ENCODE results near the gene PLXND1.

DNA sequence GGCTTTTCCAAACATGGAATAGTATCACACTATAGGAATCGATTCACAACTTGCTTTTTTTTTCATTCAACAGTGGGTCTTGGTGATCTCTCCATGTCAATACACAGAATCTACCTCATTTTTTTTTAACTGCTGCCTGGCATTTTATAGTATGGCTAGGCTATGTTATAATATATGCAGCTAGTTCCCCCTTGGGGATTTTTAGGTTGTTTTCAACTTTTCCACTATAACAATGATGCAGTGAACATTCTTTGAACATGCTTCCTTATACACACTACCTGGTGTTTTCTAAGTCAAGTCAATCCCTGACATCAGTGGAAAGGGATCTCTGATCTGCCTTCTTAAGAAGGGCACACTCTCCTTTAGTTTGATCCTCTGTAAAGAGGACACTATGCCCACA, 46.5 kb upstream of the PLXND1 start:
- TF ChIP-seq, protein P1, sequence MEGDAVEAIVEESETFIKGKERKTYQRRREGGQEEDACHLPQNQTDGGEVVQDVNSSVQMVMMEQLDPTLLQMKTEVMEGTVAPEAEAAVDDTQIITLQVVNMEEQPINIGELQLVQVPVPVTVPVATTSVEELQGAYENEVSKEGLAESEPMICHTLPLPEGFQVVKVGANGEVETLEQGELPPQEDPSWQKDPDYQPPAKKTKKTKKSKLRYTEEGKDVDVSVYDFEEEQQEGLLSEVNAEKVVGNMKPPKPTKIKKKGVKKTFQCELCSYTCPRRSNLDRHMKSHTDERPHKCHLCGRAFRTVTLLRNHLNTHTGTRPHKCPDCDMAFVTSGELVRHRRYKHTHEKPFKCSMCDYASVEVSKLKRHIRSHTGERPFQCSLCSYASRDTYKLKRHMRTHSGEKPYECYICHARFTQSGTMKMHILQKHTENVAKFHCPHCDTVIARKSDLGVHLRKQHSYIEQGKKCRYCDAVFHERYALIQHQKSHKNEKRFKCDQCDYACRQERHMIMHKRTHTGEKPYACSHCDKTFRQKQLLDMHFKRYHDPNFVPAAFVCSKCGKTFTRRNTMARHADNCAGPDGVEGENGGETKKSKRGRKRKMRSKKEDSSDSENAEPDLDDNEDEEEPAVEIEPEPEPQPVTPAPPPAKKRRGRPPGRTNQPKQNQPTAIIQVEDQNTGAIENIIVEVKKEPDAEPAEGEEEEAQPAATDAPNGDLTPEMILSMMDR (IDR thresholded peaks at IDR 0.05; ENCODE audit: poor library complexity, severe bottlenecking): no peak
- TF ChIP-seq EP300 (conservative IDR thresholded peaks at IDR 0.05; ENCODE audit: poor library complexity, severe bottlenecking): no peak
- TF ChIP-seq RAD21 (conservative IDR thresholded peaks at IDR 0.05): no peak
- no peak for TF ChIP-seq EZH2 (IDR thresholded peaks at IDR 0.05; ENCODE audit: borderline replicate concordance, insufficient read depth, low read length, poor library complexity, severe bottlenecking)
- TF ChIP-seq TAF1 (IDR thresholded peaks at IDR 0.05; ENCODE audit: low read depth): no peak
- no peak for TF ChIP-seq POLR2AphosphoS5 (IDR thresholded peaks at IDR 0.05)
- TF ChIP-seq, protein P2, sequence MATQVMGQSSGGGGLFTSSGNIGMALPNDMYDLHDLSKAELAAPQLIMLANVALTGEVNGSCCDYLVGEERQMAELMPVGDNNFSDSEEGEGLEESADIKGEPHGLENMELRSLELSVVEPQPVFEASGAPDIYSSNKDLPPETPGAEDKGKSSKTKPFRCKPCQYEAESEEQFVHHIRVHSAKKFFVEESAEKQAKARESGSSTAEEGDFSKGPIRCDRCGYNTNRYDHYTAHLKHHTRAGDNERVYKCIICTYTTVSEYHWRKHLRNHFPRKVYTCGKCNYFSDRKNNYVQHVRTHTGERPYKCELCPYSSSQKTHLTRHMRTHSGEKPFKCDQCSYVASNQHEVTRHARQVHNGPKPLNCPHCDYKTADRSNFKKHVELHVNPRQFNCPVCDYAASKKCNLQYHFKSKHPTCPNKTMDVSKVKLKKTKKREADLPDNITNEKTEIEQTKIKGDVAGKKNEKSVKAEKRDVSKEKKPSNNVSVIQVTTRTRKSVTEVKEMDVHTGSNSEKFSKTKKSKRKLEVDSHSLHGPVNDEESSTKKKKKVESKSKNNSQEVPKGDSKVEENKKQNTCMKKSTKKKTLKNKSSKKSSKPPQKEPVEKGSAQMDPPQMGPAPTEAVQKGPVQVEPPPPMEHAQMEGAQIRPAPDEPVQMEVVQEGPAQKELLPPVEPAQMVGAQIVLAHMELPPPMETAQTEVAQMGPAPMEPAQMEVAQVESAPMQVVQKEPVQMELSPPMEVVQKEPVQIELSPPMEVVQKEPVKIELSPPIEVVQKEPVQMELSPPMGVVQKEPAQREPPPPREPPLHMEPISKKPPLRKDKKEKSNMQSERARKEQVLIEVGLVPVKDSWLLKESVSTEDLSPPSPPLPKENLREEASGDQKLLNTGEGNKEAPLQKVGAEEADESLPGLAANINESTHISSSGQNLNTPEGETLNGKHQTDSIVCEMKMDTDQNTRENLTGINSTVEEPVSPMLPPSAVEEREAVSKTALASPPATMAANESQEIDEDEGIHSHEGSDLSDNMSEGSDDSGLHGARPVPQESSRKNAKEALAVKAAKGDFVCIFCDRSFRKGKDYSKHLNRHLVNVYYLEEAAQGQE (IDR thresholded peaks at IDR 0.05; ENCODE audit: borderline replicate concordance): no peak
